Measurements from ENCODE around the gene C4B.

Gene C4B

DNA sequence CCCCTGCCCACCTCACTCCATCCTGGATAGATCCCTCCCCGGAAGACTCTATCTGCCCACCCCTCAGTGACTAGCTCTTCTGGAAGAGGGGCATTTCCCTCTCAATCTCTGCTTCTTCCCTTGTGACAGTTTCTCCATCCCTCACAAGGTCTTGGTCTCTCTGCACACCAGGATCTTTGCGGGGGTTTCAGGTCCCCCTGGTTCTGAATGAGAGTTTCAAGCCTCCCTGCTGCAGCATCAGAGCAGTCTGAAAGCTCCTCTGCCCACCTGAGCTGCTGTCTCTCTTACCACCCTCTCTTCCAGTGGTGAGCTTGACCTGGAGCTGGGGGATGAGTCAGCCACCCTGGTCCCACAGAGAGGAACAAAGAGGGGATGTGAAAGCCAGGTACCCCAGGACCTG lies 70.2 kb downstream of the C4B start:
- no peak for DNase-seq

All from SW 1271 (cell line).